Activated CD8-positive, alpha-beta memory T cell treated with anti-CD3 and anti-CD28 coated beads, Interleukin-2, amount 50 U/mL, for 1 hour (primary cell): ENCODE data around the gene SPATA1.
"Not testable (repeated sequence)": the region's sequence is repeated elsewhere in the genome, so short reads cannot be mapped to it uniquely, and the experiment has no call there.

Experiments
- DNase-seq: peaks from one replicate; pipeline ENCODE4 v3.0.0-alpha.2; 2020; ENCODE audit errors: extremely low read depth

Gene SPATA1

DNA sequence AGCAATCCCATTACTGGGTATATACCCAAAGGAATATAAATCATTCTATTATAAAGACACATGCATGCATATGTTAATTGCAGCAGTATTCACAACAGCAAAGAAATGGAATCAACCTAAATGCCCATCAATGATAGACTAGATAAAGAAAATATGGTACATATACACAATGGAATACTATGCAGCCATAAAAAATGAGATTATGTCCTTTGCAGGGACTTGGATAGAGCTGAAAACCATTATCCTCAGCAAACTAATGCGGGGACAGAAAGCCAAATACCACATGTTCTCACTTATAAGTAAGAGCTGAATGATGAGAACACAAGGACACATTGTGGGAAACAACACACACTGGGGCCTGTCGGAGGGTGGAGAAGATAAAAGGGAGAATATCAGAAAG is 88.8 kb downstream of the SPATA1 start:
- not testable (repeated sequence) for DNase-seq

DNA sequence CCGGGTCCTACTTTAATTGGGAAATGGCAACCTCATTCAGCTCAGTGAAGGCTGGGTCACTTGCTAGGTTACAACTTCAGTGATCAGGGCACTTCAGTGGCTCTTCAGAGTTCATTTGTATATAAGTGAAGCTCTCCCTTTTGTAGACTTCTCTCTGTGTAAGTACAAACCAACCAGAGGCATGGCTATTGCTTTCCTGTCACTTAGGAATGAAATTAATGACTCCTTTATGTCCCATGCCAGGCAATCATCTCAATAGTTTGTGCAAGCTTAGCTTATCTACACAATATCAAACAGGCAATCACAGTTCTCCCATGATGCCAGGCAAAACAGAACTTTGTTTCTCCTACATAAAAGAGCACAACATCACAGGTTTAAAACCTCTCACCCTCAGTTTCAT is 90.8 kb downstream of the SPATA1 start:
- DNase-seq = no peak

DNA sequence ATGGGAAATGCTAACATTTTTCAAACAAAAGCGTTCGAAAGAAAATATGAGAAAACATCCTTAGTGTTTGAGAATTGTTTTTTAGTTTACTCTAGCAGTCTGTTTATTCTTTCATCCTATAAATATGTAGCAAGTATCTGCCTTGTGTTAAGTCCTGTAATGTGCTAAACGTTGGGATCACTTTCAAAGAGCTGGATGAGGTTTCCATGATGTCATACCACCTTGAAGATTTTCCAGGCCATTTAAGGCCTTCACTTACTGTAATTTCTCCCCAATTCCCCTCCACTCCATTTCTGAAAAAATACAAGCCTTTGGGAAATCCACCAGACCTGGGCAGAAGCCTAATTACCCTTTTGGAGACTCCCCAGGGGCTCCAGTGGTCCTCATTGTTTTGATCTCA is 92.2 kb downstream of the SPATA1 start:
- no peak for DNase-seq

DNA sequence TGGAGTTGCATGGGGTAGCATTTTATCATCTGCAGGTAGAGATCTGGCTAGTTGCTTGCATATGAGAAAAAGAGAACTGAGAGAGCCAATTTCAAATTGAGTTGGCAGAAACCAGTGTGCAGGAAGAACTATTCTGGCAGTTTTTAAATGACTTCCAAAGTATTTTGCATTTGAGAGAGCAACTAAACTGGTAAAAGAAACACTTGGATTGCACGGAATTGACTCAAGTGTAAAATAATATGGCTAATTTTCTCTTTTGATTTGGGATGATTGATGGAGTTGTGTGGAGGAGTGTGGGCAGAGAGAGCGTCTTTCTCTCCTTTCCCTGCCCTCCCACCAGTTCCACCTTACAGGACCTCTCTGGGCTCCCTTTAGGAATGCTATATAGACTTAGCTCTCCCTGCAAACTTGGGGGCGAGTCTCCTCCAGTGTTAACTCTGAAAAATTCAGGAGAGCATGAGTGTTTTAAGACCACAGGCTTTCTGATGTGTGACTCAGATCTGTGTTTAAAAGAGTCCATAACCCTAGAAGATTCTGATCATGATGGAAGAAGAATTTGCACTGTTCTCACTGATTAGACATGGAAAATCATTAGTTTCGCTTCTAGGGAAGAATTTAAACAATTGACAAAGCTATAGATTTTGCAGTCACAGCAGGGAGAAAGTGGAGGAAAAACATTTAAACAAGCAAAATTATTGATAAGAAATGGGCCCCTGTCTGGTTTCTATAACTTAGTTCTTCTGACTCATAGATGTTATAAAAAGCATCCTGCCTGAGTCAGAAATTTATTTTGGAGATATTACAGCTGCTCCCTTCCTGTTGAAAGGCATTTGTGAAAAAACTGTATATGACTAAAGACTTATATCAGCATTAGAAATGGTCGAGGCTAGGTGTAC is 92.9 kb downstream of the SPATA1 start:
- no peak for DNase-seq

DNA sequence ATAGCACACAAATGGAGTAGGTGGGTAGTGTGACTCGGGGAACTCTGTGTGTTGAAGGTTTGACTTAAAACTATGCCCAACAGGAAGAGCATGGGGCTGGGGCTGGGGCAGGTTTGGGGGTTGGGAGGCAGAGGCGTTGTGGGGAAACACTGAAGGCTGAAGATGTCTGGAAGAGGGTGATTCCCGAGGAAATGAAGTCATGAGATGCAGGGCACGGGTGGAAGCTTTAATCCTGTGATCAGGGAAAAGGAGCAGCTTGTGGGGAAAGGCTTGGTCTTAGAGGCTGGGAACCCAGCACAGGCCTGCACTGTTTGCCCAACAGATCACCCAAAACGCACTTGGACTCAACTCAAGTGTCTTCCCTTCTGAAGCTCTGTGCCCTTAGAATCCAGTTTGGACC is 94.6 kb downstream of the SPATA1 start:
- DNase-seq = no peak

DNA sequence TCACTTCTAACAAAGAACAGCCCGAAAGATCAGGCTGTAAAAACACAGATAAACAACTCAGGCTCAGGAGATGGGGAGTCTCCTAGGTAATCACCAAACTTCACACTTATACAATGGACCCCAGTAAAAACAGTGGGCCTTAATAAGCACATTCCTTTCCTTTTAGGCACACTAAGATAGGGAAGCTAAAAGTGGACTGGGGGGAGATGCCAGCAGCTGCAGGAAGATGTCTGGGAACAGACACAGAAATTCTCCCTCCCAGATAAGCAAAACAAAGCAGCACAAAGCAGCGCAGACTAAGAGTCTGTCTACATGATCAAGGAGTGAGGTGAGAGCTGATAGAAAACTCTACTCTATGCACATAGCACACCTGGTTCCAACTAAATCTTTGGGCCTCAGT is 97.0 kb downstream of the SPATA1 start:
- no peak for DNase-seq

DNA sequence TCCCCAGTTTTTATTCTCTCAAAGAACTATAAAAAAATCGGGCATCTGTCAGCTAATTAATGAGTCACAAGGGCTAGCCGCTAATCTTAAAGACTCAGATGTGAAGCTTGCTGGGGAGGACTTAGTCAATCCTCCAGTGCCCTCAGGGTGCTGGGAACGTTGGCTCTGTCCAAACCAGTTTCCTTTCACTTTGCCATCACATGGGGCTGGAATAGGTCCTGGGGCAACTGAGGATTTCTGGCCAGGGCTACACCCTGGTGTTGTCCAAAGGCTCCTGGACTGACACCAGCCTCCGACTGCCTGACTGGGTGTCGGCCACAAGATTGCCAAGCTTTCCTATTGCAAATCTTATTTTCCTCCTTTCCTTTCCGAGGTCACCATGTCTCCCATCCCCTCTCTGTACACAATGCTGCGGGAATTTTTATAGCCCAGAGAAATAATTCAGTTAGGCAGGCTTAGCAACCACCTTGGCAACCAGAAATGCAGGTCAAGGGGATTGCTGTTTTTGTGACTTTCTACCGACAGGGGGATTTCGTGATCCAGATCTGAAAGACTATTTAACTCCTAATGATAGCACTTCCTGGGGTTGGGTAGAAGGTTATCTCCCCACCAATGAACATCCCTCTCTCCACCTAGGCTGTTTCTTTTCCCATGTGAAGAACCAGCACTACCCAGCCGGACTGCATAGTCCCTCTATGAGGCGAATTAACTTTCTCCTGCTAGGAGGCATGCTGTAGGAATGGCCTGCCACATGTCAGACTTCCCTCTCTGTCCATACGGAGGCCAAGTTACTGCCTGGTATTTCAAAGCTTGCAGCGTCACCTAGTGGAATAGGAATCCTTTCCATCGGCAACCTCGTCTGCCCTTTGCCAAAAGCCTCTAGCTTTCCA is 98.0 kb downstream of the SPATA1 start:
- no peak for DNase-seq

DNA sequence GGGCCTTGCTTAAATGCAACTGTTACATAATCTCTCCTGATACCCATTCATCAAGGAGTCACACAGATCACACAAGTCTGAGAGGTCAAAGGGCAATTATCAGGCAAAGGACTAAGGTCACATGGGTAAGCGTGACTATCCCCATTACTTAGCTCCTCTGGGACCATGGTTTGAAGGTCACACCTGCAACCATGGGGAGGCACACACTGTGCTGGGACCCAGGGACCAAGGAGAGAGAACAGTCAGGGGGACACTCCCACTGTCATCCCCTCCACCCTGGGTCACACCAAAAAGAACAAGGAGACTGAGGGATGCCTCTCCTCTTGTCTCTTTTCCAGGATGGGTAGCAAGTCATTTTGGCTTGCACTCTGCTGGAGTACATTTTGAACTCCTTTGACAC is 99.0 kb downstream of the SPATA1 start:
- no peak for DNase-seq

DNA sequence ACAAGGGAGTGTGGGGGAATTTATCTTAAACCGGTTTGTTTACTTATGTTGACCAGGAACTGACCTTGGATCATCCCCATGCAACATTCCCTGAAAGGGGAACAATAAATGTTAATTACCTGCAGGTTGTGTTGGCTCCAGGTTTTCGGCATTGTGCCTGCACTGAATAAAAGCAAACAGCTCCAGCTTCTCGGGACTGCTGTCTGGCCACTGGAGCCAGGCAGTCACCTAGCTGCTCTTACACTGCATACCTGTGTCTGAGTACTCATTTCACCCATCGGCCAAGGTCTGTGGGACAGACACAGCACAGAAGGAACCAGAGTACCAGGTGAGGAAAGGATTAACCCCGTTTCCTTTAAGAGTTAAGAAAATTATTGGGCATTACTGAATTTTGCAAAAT is 100.8 kb downstream of the SPATA1 start:
- DNase-seq = no peak

DNA sequence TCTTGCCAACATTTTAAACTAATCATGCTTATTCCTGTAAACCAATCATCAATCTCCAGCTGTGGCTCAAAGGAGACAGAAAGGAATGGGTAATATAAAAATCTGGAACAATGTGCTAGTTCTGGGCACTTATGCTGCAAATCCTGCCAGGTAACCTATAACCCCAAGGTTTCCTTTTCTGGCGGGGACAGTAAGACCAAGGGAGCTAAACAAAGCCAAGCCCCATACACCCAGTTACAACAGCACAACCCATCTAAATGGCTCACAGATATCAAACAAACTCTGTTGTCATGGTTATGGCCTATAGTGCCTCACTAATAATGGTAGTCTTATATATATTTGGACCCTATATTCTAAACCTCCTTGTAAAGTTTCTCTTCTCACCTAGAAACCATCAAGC is 104.9 kb downstream of the SPATA1 start:
- no peak for DNase-seq

DNA sequence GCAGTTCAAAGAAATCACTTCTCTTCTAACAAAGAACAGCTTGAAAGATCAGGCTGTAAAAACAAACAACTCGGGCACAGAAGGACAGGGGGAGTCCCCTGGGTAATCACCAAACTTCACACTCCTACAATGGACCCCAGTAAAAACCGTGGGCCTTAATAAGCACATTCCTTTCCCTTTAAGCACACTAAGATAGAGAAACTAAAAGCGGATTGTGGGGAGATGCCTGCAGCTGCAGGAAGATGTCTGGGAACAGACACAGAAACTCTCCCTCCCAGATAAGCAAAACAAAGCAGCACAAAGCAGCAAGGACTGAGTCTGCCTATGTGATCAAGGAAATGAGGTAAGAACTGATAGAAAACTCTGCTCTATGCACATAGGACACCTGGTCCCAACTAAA is 105.6 kb downstream of the SPATA1 start:
- DNase-seq = no peak

DNA sequence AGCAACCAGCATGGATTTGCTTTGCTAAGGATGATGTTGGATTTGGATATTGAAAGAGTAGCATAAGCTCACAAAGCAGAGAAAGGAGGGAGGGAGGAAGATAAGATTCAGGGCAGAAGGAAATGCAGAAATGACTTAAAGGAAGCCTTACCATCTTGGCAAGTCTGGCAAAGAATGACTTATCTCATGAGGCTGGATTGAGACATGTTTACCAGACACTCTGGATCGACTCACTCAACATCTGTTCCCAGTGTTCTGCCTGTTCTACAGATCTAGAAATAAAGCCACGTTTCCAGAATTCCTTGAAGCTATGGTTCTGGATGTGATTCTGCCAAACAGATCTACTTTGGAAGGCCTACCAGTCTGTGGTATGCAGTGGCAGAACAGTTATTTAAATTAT is 106.8 kb downstream of the SPATA1 start:
- no peak for DNase-seq

DNA sequence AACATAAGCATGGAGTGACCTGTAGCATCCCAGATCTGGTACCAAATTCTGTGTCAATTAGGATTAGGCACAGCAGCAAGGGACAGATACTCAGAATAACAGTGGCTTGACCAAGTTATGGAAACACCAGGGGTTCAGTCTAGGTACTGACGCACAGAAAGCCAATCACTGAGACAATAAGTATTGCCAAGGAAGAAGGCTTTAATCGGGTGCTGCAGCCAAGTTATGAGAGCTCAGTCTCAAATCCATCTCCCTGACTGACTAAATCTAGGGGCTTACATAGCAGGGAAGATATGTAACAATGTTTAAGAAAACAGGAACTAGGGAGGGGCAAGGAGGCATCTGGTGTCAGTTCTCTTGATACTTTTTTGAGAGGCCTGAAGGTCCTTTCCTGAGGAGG is 107.7 kb downstream of the SPATA1 start:
- no peak for DNase-seq

DNA sequence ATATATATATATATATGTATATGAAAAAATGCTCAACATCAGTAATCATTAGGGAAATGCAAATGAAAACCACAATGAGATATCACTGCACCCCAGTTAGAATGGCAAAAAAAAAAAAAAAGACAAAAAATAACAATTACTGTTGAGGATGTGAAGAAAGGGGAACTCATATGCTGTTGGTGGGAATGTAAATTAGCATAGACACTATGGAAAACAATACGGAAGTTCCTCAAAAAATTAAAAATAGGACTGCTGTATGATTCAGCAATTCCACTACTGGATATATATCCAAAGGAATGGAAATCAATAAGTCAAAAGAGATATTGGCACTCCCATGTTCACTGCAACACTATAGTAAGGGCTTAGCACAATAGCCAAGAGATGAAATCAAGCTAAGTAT is 109.6 kb downstream of the SPATA1 start:
- no peak for DNase-seq
